ENCODE measurements around the gene RBM33. TPM values are rescaled to one million over a fixed set of nuclear protein-coding genes. Genes with fewer than 3 reads are reported as not detected.
A peak's percentile ranks its signal among the peaks of the same experiment; 100 is the strongest.

Gene RBM33
- total and polyA plus RNA-seq, 2 of the 13 experiments (the other 11 are each of a cell fraction or from before 2014, with no cell fraction given), result 12.4 to 28.9 TPM

DNA sequence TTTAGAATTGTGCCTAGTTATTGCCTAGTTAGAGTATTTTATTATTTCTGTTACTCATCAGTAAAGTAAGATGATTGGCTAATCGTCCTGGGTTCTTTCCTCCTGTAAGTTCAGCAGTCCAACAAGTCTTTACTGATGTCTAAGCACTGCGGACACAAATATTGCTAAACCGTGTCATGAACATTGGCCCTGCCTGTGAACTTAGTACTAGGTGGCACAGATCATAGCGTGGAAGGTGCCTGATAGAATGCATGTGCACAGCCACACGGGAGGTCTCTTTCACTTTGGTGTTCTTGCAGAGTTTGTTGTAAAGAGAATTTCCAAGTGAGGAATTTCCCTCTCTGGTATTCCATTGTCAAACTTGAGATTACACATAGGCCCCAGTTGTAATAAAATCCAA, 38.0 kb downstream of the RBM33 start:
- peaks cover 61% of the 10 kb centered on the region for H3K79me2 ChIP-seq (ENCODE audit: insufficient read depth, low read length)
- ATAC-seq, result peak; percentile 99
- H3K36me3 ChIP-seq (replicated peaks in 1 of 2; ENCODE audit: control insufficient read depth in 1 of 2, insufficient read depth in 2 of 2, low read length in 2 of 2), result peaks cover 9 to 43% of the 10 kb centered on the region in 2 experiments
- under 1% methylated on average over 5 of the region's 5 CpGs for WGBS (ENCODE audit: low lambda C conversion rate)
- no peak overlapping the region for H3K4me3 ChIP-seq (replicated peaks in 1 of 3; ENCODE audit: insufficient read depth in 1 of 3, low read depth in 2 of 3, low read length in 3 of 3)
- DNase-seq (ENCODE audit: low spot score), result peak; percentile 89
- H3K9me3 ChIP-seq (ENCODE audit: low read length), result no peaks in the 10 kb centered on the region
- no TSS peak for BruUV-seq (replicated peaks)
- H3K9ac ChIP-seq (ENCODE audit: insufficient read depth, low read depth, low read length), result peak overlapping the region; percentile 3; the same call in 1 of the 2 replicates
- peaks cover 60% of the 10 kb centered on the region for H3K4me1 ChIP-seq (ENCODE audit: insufficient read depth, low read length)
- H3K4me2 ChIP-seq (ENCODE audit: low read depth, low read length), result peak overlapping the region; percentile 30; the same call in 1 of the 2 replicates
- intact Hi-C loops (cut with micrococcal nuclease; ENCODE audit: unreplicated experiment) (loop anchor here (5.0 kb wide), 1 partner anchor 85 kb away; no protein-coding TSS in a partner anchor), in situ Hi-C loops (cut with HindIII; ENCODE audit: extremely low pct_ligation_motif_present, low pct_unique_long_range_greater_than_20kb) (no loop called here)
- no peak overlapping the region for H2AFZ ChIP-seq (ENCODE audit: low read length)
- CTCF ChIA-PET (ENCODE audit: low intra/inter-chr PET ratio, low total read pairs), result no interaction called here
- POLR2A ChIA-PET, result no interaction called here
- no peaks in the 10 kb centered on the region for H3K27me3 ChIP-seq (ENCODE audit: control insufficient read depth in 1 of 2, insufficient read depth in 2 of 2, low read length in 2 of 2)
- peak overlapping the region; percentile 68 for H3K27ac ChIP-seq (ENCODE audit: extremely low read length, insufficient read depth, low read length)
- peak; percentile 81 for FAIRE-seq
- H4K20me1 ChIP-seq (ENCODE audit: insufficient read depth, low read length), result peaks cover 11% of the 10 kb centered on the region
- TF ChIP-seq POLR2AphosphoS2 (IDR thresholded peaks at IDR 0.05; ENCODE audit: low read depth, low read length) (no peak), ZFP36L1 (CRISPR knock-in tag; IDR thresholded peaks at IDR 0.05) (no peak), U2AF1 (optimal IDR thresholded peaks at IDR 0.05; ENCODE audit: low read depth, low read length) (no peak), MYC (CRISPR knock-in tag; IDR thresholded peaks at IDR 0.05; ENCODE audit: borderline replicate concordance) (peak; percentile 86), SIX4 (CRISPR knock-in tag; IDR thresholded peaks at IDR 0.05) (no peak), HOXA7 (CRISPR knock-in tag; IDR thresholded peaks at IDR 0.05) (no peak), ZNF790 (CRISPR knock-in tag; IDR thresholded peaks at IDR 0.05; ENCODE audit: borderline replicate concordance) (no peak), TOPORS (CRISPR knock-in tag; IDR thresholded peaks at IDR 0.05) (no peak), ZFP90 (CRISPR knock-in tag; IDR thresholded peaks at IDR 0.05; ENCODE audit: borderline replicate concordance) (no peak), ZBTB37 (CRISPR knock-in tag; IDR thresholded peaks at IDR 0.05) (no peak), PHF20 (CRISPR knock-in tag; IDR thresholded peaks at IDR 0.05) (no peak), RXRB (CRISPR knock-in tag; IDR thresholded peaks at IDR 0.05; ENCODE audit: borderline replicate concordance) (peak; percentile 77; the same call in 1 of the 2 replicates), SIN3A (IDR thresholded peaks at IDR 0.05; ENCODE audit: borderline replicate concordance, low read depth, low read length) (no peak), TCF12 (IDR thresholded peaks at IDR 0.05) (no peak), TCF12 (CRISPR knock-in tag; IDR thresholded peaks at IDR 0.05) (no peak), ZNF691 (CRISPR knock-in tag; IDR thresholded peaks at IDR 0.05; ENCODE audit: borderline replicate concordance, low read depth) (no peak)
- TF ChIP-seq, protein P1, sequence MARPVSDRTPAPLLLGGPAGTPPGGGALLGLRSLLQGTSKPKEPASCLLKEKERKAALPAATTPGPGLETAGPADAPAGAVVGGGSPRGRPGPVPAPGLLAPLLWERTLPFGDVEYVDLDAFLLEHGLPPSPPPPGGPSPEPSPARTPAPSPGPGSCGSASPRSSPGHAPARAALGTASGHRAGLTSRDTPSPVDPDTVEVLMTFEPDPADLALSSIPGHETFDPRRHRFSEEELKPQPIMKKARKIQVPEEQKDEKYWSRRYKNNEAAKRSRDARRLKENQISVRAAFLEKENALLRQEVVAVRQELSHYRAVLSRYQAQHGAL (CRISPR knock-in tag; IDR thresholded peaks at IDR 0.05; ENCODE audit: not compliant biosample characterization), result no peak
- TF ChIP-seq, protein P2, sequence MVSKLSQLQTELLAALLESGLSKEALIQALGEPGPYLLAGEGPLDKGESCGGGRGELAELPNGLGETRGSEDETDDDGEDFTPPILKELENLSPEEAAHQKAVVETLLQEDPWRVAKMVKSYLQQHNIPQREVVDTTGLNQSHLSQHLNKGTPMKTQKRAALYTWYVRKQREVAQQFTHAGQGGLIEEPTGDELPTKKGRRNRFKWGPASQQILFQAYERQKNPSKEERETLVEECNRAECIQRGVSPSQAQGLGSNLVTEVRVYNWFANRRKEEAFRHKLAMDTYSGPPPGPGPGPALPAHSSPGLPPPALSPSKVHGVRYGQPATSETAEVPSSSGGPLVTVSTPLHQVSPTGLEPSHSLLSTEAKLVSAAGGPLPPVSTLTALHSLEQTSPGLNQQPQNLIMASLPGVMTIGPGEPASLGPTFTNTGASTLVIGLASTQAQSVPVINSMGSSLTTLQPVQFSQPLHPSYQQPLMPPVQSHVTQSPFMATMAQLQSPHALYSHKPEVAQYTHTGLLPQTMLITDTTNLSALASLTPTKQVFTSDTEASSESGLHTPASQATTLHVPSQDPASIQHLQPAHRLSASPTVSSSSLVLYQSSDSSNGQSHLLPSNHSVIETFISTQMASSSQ (IDR thresholded peaks at IDR 0.05; ENCODE audit: low read depth), result no peak; the same call in 1 of the 2 replicates
- TF ChIP-seq, protein P2 (CRISPR knock-in tag; IDR thresholded peaks at IDR 0.05; ENCODE audit: borderline replicate concordance), result peak; percentile 31; the same call in 1 of the 2 replicates
